ENCODE data around the gene CALY.

CALY gene

DNA sequence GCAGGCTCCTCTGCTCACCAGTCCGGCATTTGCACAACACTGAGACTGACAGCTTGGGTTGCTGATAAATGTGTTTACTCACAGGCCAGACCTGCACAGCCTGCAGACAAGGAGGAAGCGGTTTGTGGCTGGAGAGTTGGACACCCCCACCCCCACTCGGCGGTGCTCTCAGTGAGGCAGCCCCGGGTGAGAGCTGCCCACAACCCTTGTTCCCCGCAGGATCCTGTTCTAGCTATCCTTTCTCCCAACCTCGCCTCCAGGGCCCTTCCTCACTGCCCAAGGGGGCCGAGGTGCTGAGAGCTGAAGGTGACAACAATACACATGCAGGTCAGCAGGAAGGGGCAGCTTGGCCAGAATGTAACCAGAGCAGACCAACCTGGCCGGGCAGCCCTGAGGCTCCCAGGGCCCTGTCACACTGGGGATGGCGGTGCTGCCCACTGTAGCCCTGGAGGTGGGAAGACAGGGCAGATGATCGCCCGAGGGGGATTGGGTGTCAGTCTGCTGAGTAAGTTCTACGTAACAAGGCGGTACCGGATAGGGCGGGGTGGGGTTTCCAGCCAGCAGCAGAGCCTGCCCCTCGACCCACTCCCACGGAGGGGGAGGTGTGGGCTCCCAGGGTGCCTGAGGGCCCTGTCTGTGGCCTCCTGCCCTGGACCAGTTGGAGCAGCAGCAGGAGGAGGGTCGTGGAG lies 58.0 kb downstream of the CALY start:
- no peak overlapping the region for H3K9ac ChIP-seq (ENCODE audit: low read length)
- H3K36me3 ChIP-seq (ENCODE audit: control insufficient read depth, insufficient read depth, low read length, severe bottlenecking): peaks cover 40% of the 10 kb centered on the region
- no peak overlapping the region for H3K4me3 ChIP-seq (ENCODE audit: low read length)
- H3K27me3 ChIP-seq (replicated peaks; ENCODE audit: control insufficient read depth, insufficient read depth, low read length): peaks cover 8% of the 10 kb centered on the region
- DNase-seq (ENCODE audit: low read depth): peak; percentile 25
- H3K4me1 ChIP-seq (ENCODE audit: control insufficient read depth, insufficient read depth, low read length): no peaks in the 10 kb centered on the region
- no peaks in the 10 kb centered on the region for H3K9me3 ChIP-seq (ENCODE audit: control insufficient read depth, low read length)

DNA sequence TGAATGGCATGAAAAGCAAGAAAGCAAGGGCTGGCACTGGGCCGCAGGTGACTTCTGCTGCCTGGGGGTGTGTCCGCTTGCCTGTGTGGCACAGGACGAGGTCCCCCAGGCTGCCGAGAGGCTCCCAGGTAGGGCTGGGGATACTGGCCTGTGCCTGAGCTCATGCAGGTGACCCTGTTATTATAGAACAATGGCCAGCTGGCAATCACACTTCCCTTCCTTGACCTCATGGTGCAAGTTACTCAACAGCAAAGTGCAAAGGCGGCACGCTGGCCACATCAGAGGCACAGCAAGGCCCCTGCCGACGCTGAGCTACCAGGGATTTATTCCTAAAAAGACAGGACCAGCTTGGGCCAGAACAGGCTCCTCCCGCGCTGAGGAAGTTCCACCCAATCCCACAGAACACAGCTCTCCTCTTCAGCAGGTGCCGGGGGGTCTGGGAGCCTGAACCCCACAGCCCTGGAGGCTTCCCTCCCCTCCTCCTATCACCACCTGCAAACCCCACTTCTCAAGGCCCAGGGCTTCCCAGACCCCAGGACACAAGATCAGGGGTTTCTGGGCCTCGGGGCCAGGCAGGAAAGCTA lies 58.6 kb downstream of the CALY start:
- Histone ChIP-seq H3K36me3 (ENCODE audit: control insufficient read depth, insufficient read depth, low read length, severe bottlenecking) (peaks cover 34% of the 10 kb centered on the region), H3K27me3 (replicated peaks; ENCODE audit: control insufficient read depth, insufficient read depth, low read length) (peaks cover 8% of the 10 kb centered on the region), H3K4me1 (ENCODE audit: control insufficient read depth, insufficient read depth, low read length) (no peaks in the 10 kb centered on the region), H3K9ac (ENCODE audit: low read length) (no peak overlapping the region), H3K9me3 (ENCODE audit: control insufficient read depth, low read length) (no peaks in the 10 kb centered on the region), H3K4me3 (ENCODE audit: low read length) (no peak overlapping the region)
- DNase-seq (ENCODE audit: low read depth): no peak

DNA sequence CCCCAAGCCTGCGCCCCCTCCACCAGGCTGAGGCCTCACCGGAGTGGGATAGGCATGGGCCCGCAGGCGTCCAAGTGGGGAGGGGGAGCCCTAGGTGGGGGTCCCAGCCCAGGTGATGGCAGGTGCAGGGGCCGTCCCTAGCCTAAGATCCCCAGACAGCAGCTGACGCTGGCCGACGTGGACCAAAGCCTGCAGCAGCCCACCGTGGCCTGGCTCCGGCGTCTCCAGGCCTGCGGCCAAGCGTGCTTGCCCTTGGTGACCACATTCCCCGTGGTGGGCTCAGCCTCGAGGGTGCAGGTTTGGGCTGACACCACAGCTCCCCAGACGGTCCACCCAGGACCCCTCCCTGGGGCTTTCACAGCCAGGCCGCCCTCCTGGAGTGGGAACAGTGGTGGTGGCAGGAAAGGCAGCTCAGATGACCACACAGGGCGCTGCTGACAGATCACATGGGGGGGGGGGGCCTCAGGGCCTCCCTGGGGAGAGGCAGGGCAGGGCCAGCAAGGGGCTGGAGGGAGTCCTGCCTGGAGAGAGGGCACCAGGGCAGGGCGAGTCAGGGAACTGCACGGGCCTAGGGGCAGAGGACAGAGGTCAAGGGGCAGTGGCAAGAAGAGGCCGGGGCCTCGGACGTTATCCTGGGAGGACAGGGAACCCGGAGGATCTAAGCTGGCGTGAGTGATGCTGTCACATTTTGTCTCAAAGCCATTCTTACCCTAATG lies 59.3 kb downstream of the CALY start:
- Histone ChIP-seq H3K4me3 (ENCODE audit: low read length) (no peak overlapping the region), H3K36me3 (ENCODE audit: control insufficient read depth, insufficient read depth, low read length, severe bottlenecking) (peaks cover 27% of the 10 kb centered on the region), H3K9ac (ENCODE audit: low read length) (no peak overlapping the region), H3K4me1 (ENCODE audit: control insufficient read depth, insufficient read depth, low read length) (no peaks in the 10 kb centered on the region), H3K9me3 (ENCODE audit: control insufficient read depth, low read length) (no peaks in the 10 kb centered on the region), H3K27me3 (replicated peaks; ENCODE audit: control insufficient read depth, insufficient read depth, low read length) (peaks cover 8% of the 10 kb centered on the region)
- DNase-seq (ENCODE audit: low read depth): no peak

DNA sequence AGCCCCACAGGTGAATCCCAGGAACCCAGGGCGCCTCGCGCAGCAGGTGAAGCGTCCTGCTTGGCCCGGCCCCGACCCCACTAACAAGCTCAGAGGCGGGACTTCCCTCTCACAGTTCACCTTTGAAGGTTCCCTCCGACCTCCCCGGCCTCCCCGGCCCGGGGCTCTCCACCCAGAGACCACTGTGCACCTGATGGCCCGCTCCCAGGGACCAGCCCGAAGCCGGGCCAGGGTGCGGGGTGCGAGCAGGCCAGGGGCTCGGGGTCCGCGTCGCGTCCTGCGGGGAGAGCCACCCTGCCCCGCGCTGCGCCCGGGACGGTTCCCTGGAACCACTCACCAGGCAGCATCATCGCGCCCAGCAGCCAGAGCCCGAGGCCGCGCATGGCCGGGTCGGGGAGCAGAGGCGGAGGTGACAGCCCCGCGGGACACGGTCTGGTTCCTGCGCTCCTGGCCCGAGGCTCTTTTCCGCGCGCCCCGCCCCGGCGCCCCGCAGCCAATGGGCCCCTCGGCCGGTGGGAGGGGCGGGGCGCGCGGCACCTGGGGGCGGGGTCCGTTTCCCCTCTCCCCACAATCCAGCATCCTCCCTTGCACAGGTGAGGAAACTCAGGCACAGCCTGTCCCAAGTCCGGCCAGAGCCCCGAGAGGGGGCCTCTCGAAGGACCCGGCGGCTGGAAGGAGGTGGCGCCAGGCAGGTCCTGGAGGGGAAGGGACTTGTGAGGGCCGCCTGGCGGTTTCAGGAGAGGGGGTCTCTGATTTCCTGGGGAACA lies 60.1 kb downstream of the CALY start, which contains the start of gene ADAM8:
ADAM8 (minus strand) TSS at position 434 of the 767 bp plus-strand sequence; CDS start at position 383, 51 bp downstream.
- peak; percentile 27 for DNase-seq (ENCODE audit: low read depth)
- no peak within 1 kb of the TSS for H3K4me3 ChIP-seq (ENCODE audit: low read length)

DNA sequence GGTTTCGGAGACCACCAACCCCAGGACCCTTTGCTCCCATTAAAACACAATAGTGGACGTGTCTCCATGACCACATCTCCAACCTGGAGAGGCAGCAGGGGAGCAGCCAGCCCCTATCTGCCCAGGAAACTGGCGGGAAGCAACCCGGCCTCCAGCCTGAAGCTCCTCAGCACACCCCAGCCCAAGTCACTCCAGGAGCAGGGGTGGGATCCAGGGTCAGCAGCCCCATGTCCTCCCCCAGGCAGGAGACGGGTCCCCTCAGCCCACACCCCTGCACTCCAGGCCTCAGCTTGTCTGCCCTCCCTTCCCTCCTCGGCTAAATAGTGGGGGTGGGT lies 60.6 kb downstream of the CALY start:
- peaks cover 8% of the 10 kb centered on the region for H3K27me3 ChIP-seq (replicated peaks; ENCODE audit: control insufficient read depth, insufficient read depth, low read length)
- no peak overlapping the region for H3K9ac ChIP-seq (ENCODE audit: low read length)
- no peak overlapping the region for H3K4me3 ChIP-seq (ENCODE audit: low read length)
- no peaks in the 10 kb centered on the region for H3K9me3 ChIP-seq (ENCODE audit: control insufficient read depth, low read length)
- no peak for DNase-seq (ENCODE audit: low read depth)
- H3K4me1 ChIP-seq (ENCODE audit: control insufficient read depth, insufficient read depth, low read length): no peaks in the 10 kb centered on the region
- H3K36me3 ChIP-seq (ENCODE audit: control insufficient read depth, insufficient read depth, low read length, severe bottlenecking): peaks cover 14% of the 10 kb centered on the region

More for the DNA sequence above, 60.1 kb downstream of the CALY start, which contains the start of gene ADAM8:
- Histone ChIP-seq H3K36me3 (ENCODE audit: control insufficient read depth, insufficient read depth, low read length, severe bottlenecking) (peaks cover 19% of the 10 kb centered on the region), H3K4me1 (ENCODE audit: control insufficient read depth, insufficient read depth, low read length) (no peaks in the 10 kb centered on the region), H3K9ac (ENCODE audit: low read length) (no peak within 1 kb of the TSS), H3K9me3 (ENCODE audit: control insufficient read depth, low read length) (no peaks in the 10 kb centered on the region), H3K27me3 (replicated peaks; ENCODE audit: control insufficient read depth, insufficient read depth, low read length) (peaks cover 8% of the 10 kb centered on the region)

DNA sequence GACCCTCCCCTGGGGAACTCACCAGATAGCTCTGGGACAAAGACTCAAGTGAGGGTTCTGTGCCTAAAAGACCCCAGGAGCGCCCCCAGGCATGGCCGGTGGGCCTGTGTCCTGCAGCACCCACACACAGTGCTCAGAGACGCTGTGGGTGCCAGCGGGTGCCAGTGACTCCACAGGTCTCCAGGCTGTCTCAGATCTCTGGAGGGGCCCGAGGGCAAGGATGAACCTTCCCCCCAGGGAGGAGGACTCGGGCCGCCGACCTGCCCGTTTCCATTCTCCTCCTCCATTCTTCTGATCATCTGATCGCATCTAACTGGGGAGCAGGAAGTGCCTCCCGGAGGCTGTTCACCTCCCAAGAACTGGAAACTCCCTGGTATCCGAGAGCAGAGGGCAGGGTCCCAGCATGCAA lies 61.0 kb downstream of the CALY start:
- Histone ChIP-seq H3K36me3 (ENCODE audit: control insufficient read depth, insufficient read depth, low read length, severe bottlenecking) (peaks cover 12% of the 10 kb centered on the region), H3K9me3 (ENCODE audit: control insufficient read depth, low read length) (no peaks in the 10 kb centered on the region), H3K9ac (ENCODE audit: low read length) (no peak overlapping the region), H3K27me3 (replicated peaks; ENCODE audit: control insufficient read depth, insufficient read depth, low read length) (peaks cover 8% of the 10 kb centered on the region), H3K4me3 (ENCODE audit: low read length) (no peak overlapping the region), H3K4me1 (ENCODE audit: control insufficient read depth, insufficient read depth, low read length) (no peaks in the 10 kb centered on the region)
- no peak for DNase-seq (ENCODE audit: low read depth)

DNA sequence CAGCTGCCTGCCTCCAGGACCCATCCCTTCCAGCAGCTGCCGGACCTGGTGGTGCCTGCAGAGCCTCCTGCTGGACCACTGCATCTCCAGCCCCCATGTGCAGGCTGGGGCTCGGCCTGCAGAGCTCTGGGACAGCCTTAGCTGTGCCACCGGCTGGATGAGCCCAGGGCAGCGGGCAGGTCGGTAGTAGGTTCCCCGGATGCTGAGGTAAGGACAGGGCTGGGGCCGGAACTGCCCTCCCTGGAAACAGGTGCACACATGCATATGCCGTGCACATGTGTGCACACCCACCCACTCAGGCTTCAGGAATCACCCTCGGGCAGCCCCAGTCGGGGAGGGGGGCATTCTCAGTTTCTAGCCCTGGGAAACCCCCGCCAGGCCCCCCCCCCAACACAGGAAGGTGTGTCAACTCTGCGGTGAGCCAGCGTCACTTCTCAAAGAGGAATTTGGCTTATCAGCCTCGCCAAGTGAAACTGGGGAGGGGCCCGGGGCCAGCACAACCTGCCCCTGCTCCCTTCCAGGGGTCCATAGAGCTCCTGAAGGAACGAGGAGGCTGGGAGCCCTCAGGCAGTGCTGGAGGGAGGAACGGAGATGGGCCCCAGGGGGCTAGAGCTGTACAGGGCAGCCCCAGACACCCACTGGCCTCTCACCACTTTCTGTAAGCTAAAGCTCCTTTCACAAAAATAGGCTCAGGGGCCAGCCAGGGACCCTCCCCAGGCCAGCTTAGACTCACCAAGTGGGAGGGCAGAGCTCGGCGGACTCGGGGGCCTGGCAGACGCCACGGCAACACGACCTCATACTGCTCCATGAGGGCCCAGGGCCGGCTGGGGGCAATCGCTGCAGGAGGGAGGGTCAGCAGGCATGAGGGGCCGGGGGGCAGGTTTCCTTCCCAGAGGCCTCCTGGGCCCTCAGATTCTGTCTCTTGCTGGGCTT lies 61.7 kb downstream of the CALY start:
- Histone ChIP-seq H3K27me3 (replicated peaks; ENCODE audit: control insufficient read depth, insufficient read depth, low read length) (peaks cover 8% of the 10 kb centered on the region), H3K9ac (ENCODE audit: low read length) (no peak overlapping the region), H3K4me1 (ENCODE audit: control insufficient read depth, insufficient read depth, low read length) (no peaks in the 10 kb centered on the region), H3K36me3 (ENCODE audit: control insufficient read depth, insufficient read depth, low read length, severe bottlenecking) (peaks cover 5% of the 10 kb centered on the region), H3K9me3 (ENCODE audit: control insufficient read depth, low read length) (no peaks in the 10 kb centered on the region), H3K4me3 (ENCODE audit: low read length) (no peak overlapping the region)
- no peak for DNase-seq (ENCODE audit: low read depth)
